GM23338 (cell line): ENCODE results near the gene PAFAH2. TPM values are rescaled to one million over a fixed set of nuclear protein-coding genes. Genes with fewer than 3 reads are reported as not detected.
A peak's percentile ranks its signal among the peaks of the same experiment; 100 is the strongest.

ENCODE experiments used
- ATAC-seq: fragments of 200-7000 bp; cut with Tn5 transposase; 3 replicates; pipeline ENCODE4 v1.9.1; 2020
- DNase-seq: peaks from one replicate; pipeline ENCODE4 v3.0.0-alpha.2; 2015; ENCODE audit warnings: low spot score
- H2AFZ ChIP-seq: fragments of 200-600 bp; sonication (generic); 2 replicates; pipeline ENCODE4 v1.8.0; 2016; ENCODE audit warnings: antibody characterized with exemption, mild to moderate bottlenecking, moderate library complexity
- H3F3A ChIP-seq: fragments of 200-600 bp; sonication (generic); replicated peaks from 2 replicates; pipeline ENCODE4 v1.8.0; 2017; ENCODE audit warnings: antibody characterized with exemption, mixed run types, low read depth
- H3K27ac ChIP-seq: fragments of 200-600 bp; sonication (generic); 2 replicates; pipeline ENCODE4 v1.6.1; 2016; ENCODE audit warnings: low read depth
- H3K27me3 ChIP-seq: fragments of 200-600 bp; sonication (generic); 2 replicates; pipeline ENCODE4 v1.8.0; 2016; ENCODE audit warnings: mild to moderate bottlenecking, mixed run types, moderate library complexity; ENCODE audit not compliant: insufficient read depth
- H3K36me3 ChIP-seq: fragments of 200-600 bp; sonication (generic); 2 replicates; pipeline ENCODE4 v1.8.0; 2016; ENCODE audit warnings: mild to moderate bottlenecking; ENCODE audit not compliant: insufficient read depth
- H3K4me1 ChIP-seq: fragments of 200-600 bp; sonication (generic); 2 replicates; pipeline ENCODE4 v1.8.0; 2016; ENCODE audit warnings: mild to moderate bottlenecking, moderate library complexity; ENCODE audit not compliant: insufficient read depth
- H3K4me2 ChIP-seq: fragments of 200-600 bp; sonication (generic); 2 replicates; pipeline ENCODE4 v1.7.1; 2017; ENCODE audit warnings: mixed run types
- H3K4me3 ChIP-seq: fragments of 200-600 bp; sonication (generic); 2 replicates; pipeline ENCODE4 v1.6.1; 2016; ENCODE audit warnings: mixed run types
- H3K79me2 ChIP-seq: fragments of 200-600 bp; sonication (generic); replicated peaks from 2 replicates; pipeline ENCODE4 v1.8.0; 2017; ENCODE audit warnings: mild to moderate bottlenecking; ENCODE audit not compliant: insufficient read depth
- H3K9me2 ChIP-seq: fragments of 200-600 bp; sonication (generic); 2 replicates; pipeline ENCODE4 v1.8.0; 2017; ENCODE audit not compliant: insufficient read depth
- H4K20me1 ChIP-seq: fragments of 200-600 bp; sonication (generic); replicated peaks from 2 replicates; pipeline ENCODE4 v1.8.0; 2017; ENCODE audit warnings: mild to moderate bottlenecking; ENCODE audit not compliant: insufficient read depth
- H3K27ac Mint-ChIP-seq: 2 replicates; pipeline ENCODE4 v1.8.0; 2020; ENCODE audit warnings: inconsistent platforms, mild to moderate bottlenecking, moderate library complexity, mixed read lengths
- H3K27me3 Mint-ChIP-seq: 3 replicates; pipeline ENCODE4 v1.8.0; 2022; ENCODE audit warnings: low read depth, mild to moderate bottlenecking, moderate library complexity, mixed read lengths, inconsistent platforms; ENCODE audit not compliant: insufficient read depth, poor library complexity
- H3K36me3 Mint-ChIP-seq: 3 replicates; pipeline ENCODE4 v1.8.0; 2021; ENCODE audit warnings: low read depth, mild to moderate bottlenecking, inconsistent platforms, moderate library complexity, mixed read lengths
- H3K4me1 Mint-ChIP-seq: 3 replicates; pipeline ENCODE4 v1.8.0; 2020; ENCODE audit warnings: mild to moderate bottlenecking, inconsistent platforms, mixed read lengths
- H3K4me3 Mint-ChIP-seq: 3 replicates; pipeline ENCODE4 v1.8.0; 2021; ENCODE audit warnings: moderate library complexity, mild to moderate bottlenecking, inconsistent platforms, mixed read lengths
- H3K9me3 Mint-ChIP-seq: 3 replicates; pipeline ENCODE4 v1.8.0; 2020; ENCODE audit warnings: moderate library complexity, mild to moderate bottlenecking, inconsistent platforms, mixed read lengths
- CREB1 ChIP-seq: fragments of 250-450 bp; sonication (Bioruptor Pico); IDR thresholded peaks from 2 replicates; pipeline ENCODE4 v1.5.0; 2020; ENCODE audit warnings: low read depth, mild to moderate bottlenecking, moderate library complexity
- NANOG ChIP-seq: IDR thresholded peaks from 2 replicates; pipeline ENCODE4 v1.6.1; 2016; ENCODE audit warnings: antibody characterized with exemption, borderline replicate concordance
- POLR2AphosphoS5 ChIP-seq: IDR thresholded peaks from 2 replicates; pipeline ENCODE4 v1.6.1; 2016; ENCODE audit warnings: antibody characterized with exemption, low read depth
- ZNF114 ChIP-seq: fragments of 250-450 bp; sonication (Bioruptor Pico); IDR thresholded peaks from 2 replicates; pipeline ENCODE4 v1.5.0; 2020; ENCODE audit warnings: mild to moderate bottlenecking, moderate library complexity
- ZNF331 ChIP-seq: fragments of 250-450 bp; sonication (Bioruptor Pico); IDR thresholded peaks from 2 replicates; pipeline ENCODE4 v1.5.0; 2020; ENCODE audit warnings: low read depth, mild to moderate bottlenecking, moderate library complexity
- polyA plus RNA-seq: library from polyadenylated mRNA; unstranded; fragments of >200 nt; fragmentation: Nextera tagmentation; extraction: Ambion mirVana; gene quantifications from 2 replicates; pipeline ENCODE4 v1.2.1, GENCODE V29; 2016
- total RNA-seq: library from RNA; depleted of rRNA; stranded (reverse); fragments of >200 nt; shearing (Covaris generic); gene quantifications from 2 replicates; pipeline ENCODE4 v1.2.3, GENCODE V29; 2014
- TF ChIP-seq, protein P1 (sequence below): IDR thresholded peaks from one replicate; pipeline ENCODE4 v1.6.1; 2018; ENCODE audit warnings: antibody characterized with exemption; ENCODE audit not compliant: unreplicated experiment
- TF ChIP-seq, protein P2 (sequence below): IDR thresholded peaks from 2 replicates; pipeline ENCODE4 v1.6.1; 2016; ENCODE audit warnings: antibody characterized with exemption
- TF ChIP-seq, protein P3 (sequence below), 2 experiments: fragments of 200-600 bp in 1 of 2; sonication (generic) in 1 of 2; conservative IDR thresholded peaks; 2 replicates each; pipeline versions ENCODE4 v1.5.1 to v1.6.1; 2016 to 2017; ENCODE audit warnings: antibody characterized with exemption in 2 of 2, low read depth in 2 of 2, mild to moderate bottlenecking in 2 of 2, moderate library complexity in 1 of 2
- TF ChIP-seq, protein P4 (sequence below): fragments of 250-450 bp; sonication (Bioruptor Pico); IDR thresholded peaks from 2 replicates; pipeline ENCODE4 v1.5.0; 2020; ENCODE audit warnings: mild to moderate bottlenecking, moderate library complexity

Gene PAFAH2
- total and polyA plus RNA-seq, 2 experiments from 2014 or later = 5.7 to 10.3 TPM

DNA sequence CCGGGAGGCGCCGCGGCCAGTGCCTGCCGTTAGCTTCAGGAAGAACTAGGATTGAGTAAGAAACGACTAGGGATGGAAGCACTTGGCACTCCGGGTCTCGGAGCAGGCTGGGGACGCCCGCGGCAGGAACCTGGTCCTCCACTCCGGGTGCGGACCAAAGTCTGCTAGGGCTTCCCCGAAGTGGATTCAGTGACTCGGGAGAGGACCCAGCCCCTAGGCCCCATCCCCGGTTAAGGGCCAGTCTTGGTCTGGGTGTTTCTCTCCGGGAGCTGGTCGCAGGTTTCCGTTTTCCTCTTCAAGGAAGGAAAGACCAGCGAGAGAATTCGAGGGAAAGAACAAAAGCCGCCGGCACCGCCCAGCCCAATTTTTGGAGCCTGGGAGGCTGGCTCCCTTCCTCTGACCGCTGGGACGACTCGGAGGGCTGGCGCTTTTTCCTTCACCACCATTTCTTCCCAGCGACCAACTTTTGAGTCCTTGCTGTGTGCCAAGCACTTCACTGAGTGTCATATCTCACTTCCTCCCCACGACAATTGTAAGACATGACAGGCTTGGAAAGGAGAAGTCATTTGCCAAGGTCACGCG lies 74.8 kb downstream of the PAFAH2 start:
- Mint-ChIP-seq H3K4me3 (peak overlapping the region; percentile 73), H3K27me3 (peaks cover 12% of the 10 kb centered on the region), H3K9me3 (no peaks in the 10 kb centered on the region), H3K4me1 (peaks cover 37% of the 10 kb centered on the region), H3K36me3 (no peaks in the 10 kb centered on the region), H3K27ac (no peak overlapping the region)
- Histone ChIP-seq H3K9me2 (no peaks in the 10 kb centered on the region), H3K27me3 (peaks cover 6% of the 10 kb centered on the region), H3K4me1 (peaks cover 37% of the 10 kb centered on the region), H3K4me2 (peak overlapping the region; percentile 79), H3F3A (peaks cover 14% of the 10 kb centered on the region), H2AFZ (peak overlapping the region; percentile 94), H3K4me3 (peak overlapping the region; percentile 59), H3K36me3 (no peaks in the 10 kb centered on the region), H4K20me1 (no peaks in the 10 kb centered on the region), H3K27ac (peak overlapping the region; percentile 90), H3K79me2 (no peaks in the 10 kb centered on the region)
- TF ChIP-seq, protein P1, sequence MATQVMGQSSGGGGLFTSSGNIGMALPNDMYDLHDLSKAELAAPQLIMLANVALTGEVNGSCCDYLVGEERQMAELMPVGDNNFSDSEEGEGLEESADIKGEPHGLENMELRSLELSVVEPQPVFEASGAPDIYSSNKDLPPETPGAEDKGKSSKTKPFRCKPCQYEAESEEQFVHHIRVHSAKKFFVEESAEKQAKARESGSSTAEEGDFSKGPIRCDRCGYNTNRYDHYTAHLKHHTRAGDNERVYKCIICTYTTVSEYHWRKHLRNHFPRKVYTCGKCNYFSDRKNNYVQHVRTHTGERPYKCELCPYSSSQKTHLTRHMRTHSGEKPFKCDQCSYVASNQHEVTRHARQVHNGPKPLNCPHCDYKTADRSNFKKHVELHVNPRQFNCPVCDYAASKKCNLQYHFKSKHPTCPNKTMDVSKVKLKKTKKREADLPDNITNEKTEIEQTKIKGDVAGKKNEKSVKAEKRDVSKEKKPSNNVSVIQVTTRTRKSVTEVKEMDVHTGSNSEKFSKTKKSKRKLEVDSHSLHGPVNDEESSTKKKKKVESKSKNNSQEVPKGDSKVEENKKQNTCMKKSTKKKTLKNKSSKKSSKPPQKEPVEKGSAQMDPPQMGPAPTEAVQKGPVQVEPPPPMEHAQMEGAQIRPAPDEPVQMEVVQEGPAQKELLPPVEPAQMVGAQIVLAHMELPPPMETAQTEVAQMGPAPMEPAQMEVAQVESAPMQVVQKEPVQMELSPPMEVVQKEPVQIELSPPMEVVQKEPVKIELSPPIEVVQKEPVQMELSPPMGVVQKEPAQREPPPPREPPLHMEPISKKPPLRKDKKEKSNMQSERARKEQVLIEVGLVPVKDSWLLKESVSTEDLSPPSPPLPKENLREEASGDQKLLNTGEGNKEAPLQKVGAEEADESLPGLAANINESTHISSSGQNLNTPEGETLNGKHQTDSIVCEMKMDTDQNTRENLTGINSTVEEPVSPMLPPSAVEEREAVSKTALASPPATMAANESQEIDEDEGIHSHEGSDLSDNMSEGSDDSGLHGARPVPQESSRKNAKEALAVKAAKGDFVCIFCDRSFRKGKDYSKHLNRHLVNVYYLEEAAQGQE = no peak
- TF ChIP-seq POLR2AphosphoS5 (no peak; the same call in 1 of the 2 replicates), CREB1 (CRISPR knock-in tag) (no peak), ZNF114 (CRISPR knock-in tag) (no peak), NANOG (no peak), ZNF331 (CRISPR knock-in tag) (no peak)
- TF ChIP-seq, protein P2, sequence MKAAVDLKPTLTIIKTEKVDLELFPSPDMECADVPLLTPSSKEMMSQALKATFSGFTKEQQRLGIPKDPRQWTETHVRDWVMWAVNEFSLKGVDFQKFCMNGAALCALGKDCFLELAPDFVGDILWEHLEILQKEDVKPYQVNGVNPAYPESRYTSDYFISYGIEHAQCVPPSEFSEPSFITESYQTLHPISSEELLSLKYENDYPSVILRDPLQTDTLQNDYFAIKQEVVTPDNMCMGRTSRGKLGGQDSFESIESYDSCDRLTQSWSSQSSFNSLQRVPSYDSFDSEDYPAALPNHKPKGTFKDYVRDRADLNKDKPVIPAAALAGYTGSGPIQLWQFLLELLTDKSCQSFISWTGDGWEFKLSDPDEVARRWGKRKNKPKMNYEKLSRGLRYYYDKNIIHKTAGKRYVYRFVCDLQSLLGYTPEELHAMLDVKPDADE = no peak
- TF ChIP-seq, protein P3, sequence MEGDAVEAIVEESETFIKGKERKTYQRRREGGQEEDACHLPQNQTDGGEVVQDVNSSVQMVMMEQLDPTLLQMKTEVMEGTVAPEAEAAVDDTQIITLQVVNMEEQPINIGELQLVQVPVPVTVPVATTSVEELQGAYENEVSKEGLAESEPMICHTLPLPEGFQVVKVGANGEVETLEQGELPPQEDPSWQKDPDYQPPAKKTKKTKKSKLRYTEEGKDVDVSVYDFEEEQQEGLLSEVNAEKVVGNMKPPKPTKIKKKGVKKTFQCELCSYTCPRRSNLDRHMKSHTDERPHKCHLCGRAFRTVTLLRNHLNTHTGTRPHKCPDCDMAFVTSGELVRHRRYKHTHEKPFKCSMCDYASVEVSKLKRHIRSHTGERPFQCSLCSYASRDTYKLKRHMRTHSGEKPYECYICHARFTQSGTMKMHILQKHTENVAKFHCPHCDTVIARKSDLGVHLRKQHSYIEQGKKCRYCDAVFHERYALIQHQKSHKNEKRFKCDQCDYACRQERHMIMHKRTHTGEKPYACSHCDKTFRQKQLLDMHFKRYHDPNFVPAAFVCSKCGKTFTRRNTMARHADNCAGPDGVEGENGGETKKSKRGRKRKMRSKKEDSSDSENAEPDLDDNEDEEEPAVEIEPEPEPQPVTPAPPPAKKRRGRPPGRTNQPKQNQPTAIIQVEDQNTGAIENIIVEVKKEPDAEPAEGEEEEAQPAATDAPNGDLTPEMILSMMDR (conservative IDR thresholded peaks at IDR 0.05; ENCODE audit: low read depth in 2 of 2) = no peak
- TF ChIP-seq, protein P4, sequence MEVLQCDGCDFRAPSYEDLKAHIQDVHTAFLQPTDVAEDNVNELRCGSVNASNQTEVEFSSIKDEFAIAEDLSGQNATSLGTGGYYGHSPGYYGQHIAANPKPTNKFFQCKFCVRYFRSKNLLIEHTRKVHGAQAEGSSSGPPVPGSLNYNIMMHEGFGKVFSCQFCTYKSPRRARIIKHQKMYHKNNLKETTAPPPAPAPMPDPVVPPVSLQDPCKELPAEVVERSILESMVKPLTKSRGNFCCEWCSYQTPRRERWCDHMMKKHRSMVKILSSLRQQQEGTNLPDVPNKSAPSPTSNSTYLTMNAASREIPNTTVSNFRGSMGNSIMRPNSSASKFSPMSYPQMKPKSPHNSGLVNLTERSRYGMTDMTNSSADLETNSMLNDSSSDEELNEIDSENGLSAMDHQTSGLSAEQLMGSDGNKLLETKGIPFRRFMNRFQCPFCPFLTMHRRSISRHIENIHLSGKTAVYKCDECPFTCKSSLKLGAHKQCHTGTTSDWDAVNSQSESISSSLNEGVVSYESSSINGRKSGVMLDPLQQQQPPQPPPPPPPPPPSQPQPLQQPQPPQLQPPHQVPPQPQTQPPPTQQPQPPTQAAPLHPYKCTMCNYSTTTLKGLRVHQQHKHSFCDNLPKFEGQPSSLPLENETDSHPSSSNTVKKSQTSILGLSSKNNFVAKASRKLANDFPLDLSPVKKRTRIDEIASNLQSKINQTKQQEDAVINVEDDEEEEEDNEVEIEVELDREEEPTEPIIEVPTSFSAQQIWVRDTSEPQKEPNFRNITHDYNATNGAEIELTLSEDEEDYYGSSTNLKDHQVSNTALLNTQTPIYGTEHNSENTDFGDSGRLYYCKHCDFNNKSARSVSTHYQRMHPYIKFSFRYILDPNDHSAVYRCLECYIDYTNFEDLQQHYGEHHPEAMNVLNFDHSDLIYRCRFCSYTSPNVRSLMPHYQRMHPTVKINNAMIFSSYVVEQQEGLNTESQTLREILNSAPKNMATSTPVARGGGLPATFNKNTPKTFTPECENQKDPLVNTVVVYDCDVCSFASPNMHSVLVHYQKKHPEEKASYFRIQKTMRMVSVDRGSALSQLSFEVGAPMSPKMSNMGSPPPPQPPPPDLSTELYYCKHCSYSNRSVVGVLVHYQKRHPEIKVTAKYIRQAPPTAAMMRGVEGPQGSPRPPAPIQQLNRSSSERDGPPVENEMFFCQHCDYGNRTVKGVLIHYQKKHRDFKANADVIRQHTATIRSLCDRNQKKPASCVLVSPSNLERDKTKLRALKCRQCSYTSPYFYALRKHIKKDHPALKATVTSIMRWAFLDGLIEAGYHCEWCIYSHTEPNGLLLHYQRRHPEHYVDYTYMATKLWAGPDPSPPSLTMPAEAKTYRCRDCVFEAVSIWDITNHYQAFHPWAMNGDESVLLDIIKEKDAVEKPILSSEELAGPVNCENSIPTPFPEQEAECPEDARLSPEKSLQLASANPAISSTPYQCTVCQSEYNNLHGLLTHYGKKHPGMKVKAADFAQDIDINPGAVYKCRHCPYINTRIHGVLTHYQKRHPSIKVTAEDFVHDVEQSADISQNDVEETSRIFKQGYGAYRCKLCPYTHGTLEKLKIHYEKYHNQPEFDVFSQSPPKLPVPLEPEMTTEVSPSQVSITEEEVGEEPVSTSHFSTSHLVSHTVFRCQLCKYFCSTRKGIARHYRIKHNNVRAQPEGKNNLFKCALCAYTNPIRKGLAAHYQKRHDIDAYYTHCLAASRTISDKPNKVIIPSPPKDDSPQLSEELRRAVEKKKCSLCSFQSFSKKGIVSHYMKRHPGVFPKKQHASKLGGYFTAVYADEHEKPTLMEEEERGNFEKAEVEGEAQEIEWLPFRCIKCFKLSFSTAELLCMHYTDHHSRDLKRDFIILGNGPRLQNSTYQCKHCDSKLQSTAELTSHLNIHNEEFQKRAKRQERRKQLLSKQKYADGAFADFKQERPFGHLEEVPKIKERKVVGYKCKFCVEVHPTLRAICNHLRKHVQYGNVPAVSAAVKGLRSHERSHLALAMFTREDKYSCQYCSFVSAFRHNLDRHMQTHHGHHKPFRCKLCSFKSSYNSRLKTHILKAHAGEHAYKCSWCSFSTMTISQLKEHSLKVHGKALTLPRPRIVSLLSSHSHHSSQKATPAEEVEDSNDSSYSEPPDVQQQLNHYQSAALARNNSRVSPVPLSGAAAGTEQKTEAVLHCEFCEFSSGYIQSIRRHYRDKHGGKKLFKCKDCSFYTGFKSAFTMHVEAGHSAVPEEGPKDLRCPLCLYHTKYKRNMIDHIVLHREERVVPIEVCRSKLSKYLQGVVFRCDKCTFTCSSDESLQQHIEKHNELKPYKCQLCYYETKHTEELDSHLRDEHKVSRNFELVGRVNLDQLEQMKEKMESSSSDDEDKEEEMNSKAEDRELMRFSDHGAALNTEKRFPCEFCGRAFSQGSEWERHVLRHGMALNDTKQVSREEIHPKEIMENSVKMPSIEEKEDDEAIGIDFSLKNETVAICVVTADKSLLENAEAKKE (CRISPR knock-in tag) = no peak
- peak; percentile 83 for DNase-seq
- ATAC-seq = peak; percentile 65
